Small intestine (tissue), 7 donors: ENCODE measurements around the gene CPZ. TPM values are rescaled to one million over a fixed set of nuclear protein-coding genes. Genes with fewer than 3 reads are reported as not detected.

ENCODE experiments used
- DNase-seq, 2 donors: peaks; one replicate each; pipeline versions ENCODE4 v3.0.0 to v3.0.0-alpha.2; 2013
- FAIRE-seq: peaks from 2 replicates; lab custom pipeline; 2012; peaks lifted over from hg19 to GRCh38; lab: Jason Lieb, UNC
- H3K27ac ChIP-seq, 3 donors: one replicate each; pipeline ENCODE4 v1.5.1; 2013; ENCODE audit warnings: low read length in 2 of 3, mild to moderate bottlenecking in 2 of 3, control low read depth in 1 of 3, inconsistent platforms in 1 of 3, low read depth in 1 of 3, moderate library complexity in 1 of 3
- H3K27me3 ChIP-seq, 3 donors: one replicate each; pipeline ENCODE4 v1.6.1; 2013; ENCODE audit warnings: low read length in 3 of 3, inconsistent platforms in 1 of 3; ENCODE audit not compliant: control insufficient read depth in 3 of 3, insufficient read depth in 3 of 3
- H3K36me3 ChIP-seq, 3 donors: one replicate each; pipeline ENCODE4 v1.6.1; 2013; ENCODE audit warnings: low read length in 3 of 3, inconsistent platforms in 1 of 3, low read depth in 1 of 3, mild to moderate bottlenecking in 1 of 3, moderate library complexity in 1 of 3; ENCODE audit not compliant: control insufficient read depth in 3 of 3, insufficient read depth in 2 of 3
- H3K4me1 ChIP-seq, 3 donors: one replicate each; pipeline ENCODE4 v1.6.1; 2013; ENCODE audit warnings: low read length in 2 of 3, inconsistent platforms in 1 of 3, low read depth in 1 of 3, mild to moderate bottlenecking in 1 of 3, moderate library complexity in 1 of 3; ENCODE audit not compliant: control insufficient read depth in 3 of 3, insufficient read depth in 2 of 3
- H3K4me3 ChIP-seq, 3 donors: one replicate each; pipeline ENCODE4 v1.5.1; 2013; ENCODE audit warnings: low read length in 3 of 3, control low read depth in 1 of 3, inconsistent platforms in 1 of 3, low read depth in 1 of 3, mild to moderate bottlenecking in 1 of 3, moderate library complexity in 1 of 3
- H3K9me3 ChIP-seq, 2 donors: one replicate each; pipeline ENCODE4 v1.6.1; 2013; ENCODE audit warnings: low read depth in 1 of 2, low read length in 1 of 2; ENCODE audit not compliant: control insufficient read depth in 2 of 2, insufficient read depth in 1 of 2
- WGBS, 3 donors: extraction: QIAGEN DNeasy Blood & Tissue Kit; methylation state at CpG; one replicate each; pipeline ENCODE4 v1.1.7; 2013; 5-methylcytosine and 5-hydroxymethylcytosine counted together
- polyA plus RNA-seq, 4 donors: library from polyadenylated mRNA; stranded (reverse) in 3 of 4; unstranded in 1 of 4; fragments of 200-250 nt in 3 of 4; fragments of 120-200 nt in 1 of 4; gene quantifications; one replicate each; pipeline versions ENCODE4 v1.2.1 to v1.2.3, GENCODE V29; 2013
- donor health status: healthy with polysubstance abuse.
- donor health status: control.
- donor health status: control.
- donor health status: Bipolar disorder and iron deficiency.
- donor health status: healthy.

The CPZ gene
- polyA plus RNA-seq, 4 donors: 0.27 to 3.8 (median 1.7) TPM; not detected in 1

GRCh38 chr4:8586671-8587468, 5.7 kb upstream of the CPZ start:
- FAIRE-seq (no peak), DNase-seq (no peak)
- 69 to 78% (median 77%) methylated on average over 35 to 37 of the region's 37 CpGs for WGBS, 3 donors
- Histone ChIP-seq H3K27ac (no peak overlapping the region), H3K4me1 (no peaks in the 10 kb centered on the region), H3K27me3 (peaks cover 2 to 13% (median 3%) of the 10 kb centered on the region in 3 donors), H3K36me3 (no peaks in the 10 kb centered on the region), H3K9me3 (no peaks in the 10 kb centered on the region), H3K4me3 (no peak overlapping the region)

DNA sequence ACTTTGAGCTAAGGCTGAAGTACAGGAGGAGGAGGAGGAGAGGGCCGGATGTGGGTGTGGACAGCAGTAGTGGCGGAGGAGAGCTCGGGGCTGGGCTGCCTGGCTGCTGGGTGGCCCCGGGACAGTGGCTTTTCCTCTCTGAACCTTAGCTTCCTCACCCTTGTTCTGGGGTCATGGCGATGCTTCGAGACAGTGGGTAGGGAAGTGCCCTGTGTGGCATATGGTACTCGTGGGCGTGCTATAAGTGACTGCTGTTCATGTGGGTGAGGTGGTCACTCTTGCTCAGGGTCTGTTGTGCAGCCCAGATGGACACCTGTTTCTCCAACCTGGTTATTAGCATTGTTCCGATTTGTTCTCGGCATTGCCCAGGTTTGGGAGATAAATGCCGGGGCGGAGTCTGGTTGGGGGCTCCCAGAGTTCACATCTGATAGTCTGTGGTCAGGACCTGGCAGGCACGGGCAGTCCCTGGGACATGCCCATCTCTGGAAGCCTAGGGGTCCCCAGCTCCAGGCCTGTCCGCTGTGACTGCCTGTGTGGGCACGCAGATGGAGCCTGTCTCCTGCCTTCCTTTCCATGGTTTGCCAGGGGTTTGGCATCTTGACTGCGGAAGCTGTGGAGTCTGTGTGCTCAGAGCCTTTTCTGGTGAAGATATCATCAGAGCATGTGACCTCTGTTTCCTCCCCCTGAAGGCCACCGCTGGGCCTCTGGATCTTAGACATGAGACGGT, 4.9 kb upstream of the CPZ start:
- WGBS, 3 donors: 71 to 78% (median 76%) methylated on average over 18 of the region's 18 CpGs
- Histone ChIP-seq H3K9me3 (no peaks in the 10 kb centered on the region), H3K27me3 (peaks cover 6 to 19% (median 7%) of the 10 kb centered on the region in 3 donors), H3K27ac (no peak overlapping the region), H3K36me3 (no peaks in the 10 kb centered on the region), H3K4me3 (no peak overlapping the region), H3K4me1 (no peaks in the 10 kb centered on the region)
- DNase-seq (no peak), FAIRE-seq (no peak)

GRCh38 chr4:8588196-8588470, 4.4 kb upstream of the CPZ start:
- H3K36me3 ChIP-seq: no peaks in the 10 kb centered on the region
- H3K4me1 ChIP-seq: no peaks in the 10 kb centered on the region
- H3K27ac ChIP-seq: no peak overlapping the region
- no peak for FAIRE-seq
- peaks cover 8 to 24% (median 9%) of the 10 kb centered on the region in 3 donors for H3K27me3 ChIP-seq
- no peaks in the 10 kb centered on the region for H3K9me3 ChIP-seq
- WGBS, 3 donors: 53 to 85% (median 80%) methylated on average over 2 of the region's 2 CpGs
- no peak for DNase-seq
- no peak overlapping the region for H3K4me3 ChIP-seq

GRCh38 chr4:8589336-8589735, 3.2 kb upstream of the CPZ start:
- Histone ChIP-seq H3K9me3 (no peaks in the 10 kb centered on the region), H3K27me3 (peaks cover 11 to 35% (median 20%) of the 10 kb centered on the region in 3 donors), H3K4me1 (no peaks in the 10 kb centered on the region), H3K4me3 (no peak overlapping the region), H3K36me3 (no peaks in the 10 kb centered on the region), H3K27ac (no peak overlapping the region)
- DNase-seq (no peak), FAIRE-seq (no peak)
- WGBS, 3 donors: 73 to 85% (median 79%) methylated on average over 10 of the region's 10 CpGs

DNA sequence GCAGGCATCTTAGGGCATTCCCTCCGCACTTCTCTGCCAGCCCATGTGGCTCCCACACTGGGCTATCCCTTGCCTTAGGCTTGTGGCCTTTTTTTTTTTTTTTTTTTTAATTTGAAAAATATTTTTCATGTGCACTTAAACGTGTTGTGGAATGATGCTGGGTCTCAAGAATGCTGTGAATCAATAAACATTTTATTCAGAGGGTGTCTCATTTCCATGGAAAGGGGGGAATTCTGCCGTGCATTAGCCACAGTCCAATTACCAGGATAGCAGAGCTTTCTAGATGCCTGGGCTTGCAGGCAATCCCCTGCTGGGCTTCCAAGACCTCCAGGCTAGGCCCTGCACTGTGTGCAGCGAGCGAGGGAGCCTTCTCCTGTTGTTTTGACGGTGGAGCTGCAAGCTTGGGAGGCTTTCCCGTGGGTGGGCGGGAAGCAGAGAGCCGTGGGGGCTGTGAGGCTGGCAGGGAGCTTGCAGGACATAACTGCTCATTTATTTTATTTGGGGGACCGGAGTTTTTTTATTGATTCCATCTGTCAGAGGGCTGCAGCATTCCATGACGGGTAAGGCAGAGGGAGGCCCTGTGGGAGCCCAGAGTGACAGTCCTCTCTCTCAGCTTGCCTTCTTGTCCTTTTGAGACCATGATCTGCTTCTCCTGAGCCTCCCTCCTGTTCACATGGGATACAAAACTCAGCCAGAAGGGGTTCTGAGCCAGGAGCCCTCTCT, 2.6 kb upstream of the CPZ start:
- DNase-seq: no peak
- no peak overlapping the region for H3K4me3 ChIP-seq
- H3K4me1 ChIP-seq: no peaks in the 10 kb centered on the region
- peaks cover 11 to 36% (median 21%) of the 10 kb centered on the region in 3 donors for H3K27me3 ChIP-seq
- FAIRE-seq: no peak
- WGBS, 3 donors: 47 to 54% (median 53%) methylated on average over 10 to 11 of the region's 11 CpGs
- no peaks in the 10 kb centered on the region for H3K36me3 ChIP-seq
- no peaks in the 10 kb centered on the region for H3K9me3 ChIP-seq
- H3K27ac ChIP-seq: no peak overlapping the region

DNA sequence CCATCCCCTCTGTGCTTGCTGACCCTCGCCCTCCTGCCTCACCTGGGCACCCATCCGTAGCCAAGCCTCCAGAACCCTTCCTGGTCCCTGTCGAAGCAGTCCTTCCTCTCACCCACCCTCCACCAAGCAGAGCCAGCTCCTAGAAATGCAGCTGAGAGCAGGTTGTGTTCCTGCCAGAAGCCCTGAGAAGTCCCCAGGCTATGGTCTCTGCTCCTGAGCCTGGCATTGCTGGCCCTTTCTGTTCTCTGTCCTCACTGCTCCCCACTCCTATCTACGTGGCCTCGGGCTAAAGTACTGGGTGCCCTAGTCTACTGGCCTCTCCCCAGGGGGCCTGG, 2.1 kb upstream of the CPZ start:
- WGBS, 3 donors: 63 to 74% (median 66%) methylated on average over 5 of the region's 5 CpGs
- Histone ChIP-seq H3K27ac (no peak overlapping the region), H3K4me3 (no peak overlapping the region), H3K4me1 (peaks cover 0 to 4% (median 0%) of the 10 kb centered on the region in 3 donors), H3K27me3 (peaks cover 11 to 36% (median 21%) of the 10 kb centered on the region in 3 donors), H3K36me3 (no peaks in the 10 kb centered on the region), H3K9me3 (no peaks in the 10 kb centered on the region)
- DNase-seq (no peak), FAIRE-seq (no peak)

- Histone ChIP-seq H3K27ac (no peak overlapping the region), H3K9me3 (no peaks in the 10 kb centered on the region), H3K36me3 (no peaks in the 10 kb centered on the region), H3K4me1 (peaks cover 0 to 4% (median 0%) of the 10 kb centered on the region in 3 donors), H3K4me3 (no peak overlapping the region), H3K27me3 (peaks cover 11 to 36% (median 21%) of the 10 kb centered on the region in 3 donors)
- no peak for DNase-seq
- FAIRE-seq: no peak
- WGBS, 3 donors: 55 to 77% (median 69%) methylated on average over 9 of the region's 9 CpGs
These were observed 1.5 kb upstream of the CPZ start for GRCh38 chr4:8591114-8591513.

DNA sequence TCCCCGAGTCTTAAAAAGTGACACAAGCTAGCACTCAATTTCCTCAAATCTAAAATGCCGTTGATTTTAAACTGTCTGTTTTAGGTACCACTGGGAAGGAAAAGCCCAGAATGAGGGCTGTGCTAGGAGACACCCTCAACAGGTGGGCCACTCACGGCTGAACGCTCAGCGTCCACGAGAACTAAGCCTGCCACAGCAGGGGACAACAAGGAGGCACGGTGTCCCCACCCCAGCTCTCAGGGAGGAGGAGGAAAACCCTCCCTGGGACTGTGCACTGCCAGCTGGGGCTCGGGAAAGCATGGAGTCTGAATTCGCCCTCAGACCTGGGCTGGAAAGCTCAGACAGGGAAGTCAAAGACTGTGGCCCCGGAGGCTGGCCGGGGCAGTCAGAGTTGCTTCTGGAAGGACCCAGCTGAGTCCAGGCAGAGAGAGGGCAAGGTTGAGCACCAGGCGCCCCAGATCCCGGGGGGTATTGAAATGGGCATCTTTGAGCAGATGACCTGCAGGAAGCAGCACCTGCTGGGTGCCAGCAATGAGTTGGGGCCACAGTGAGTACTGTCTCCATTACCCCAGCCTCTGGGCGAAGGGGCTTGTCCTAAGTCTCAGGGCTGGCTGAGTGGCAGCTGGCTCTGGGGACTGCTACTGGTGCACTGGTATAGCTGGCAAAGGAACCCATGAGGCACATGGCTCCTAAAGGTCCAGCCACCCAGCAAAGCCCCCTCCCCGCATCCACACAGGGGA, 769 bp upstream of the CPZ start:
- Histone ChIP-seq H3K9me3 (no peaks in the 10 kb centered on the region), H3K4me1 (peaks cover 0 to 4% (median 0%) of the 10 kb centered on the region in 3 donors), H3K4me3 (no peak overlapping the region), H3K36me3 (no peaks in the 10 kb centered on the region), H3K27ac (no peak overlapping the region), H3K27me3 (peaks cover 11 to 36% (median 21%) of the 10 kb centered on the region in 3 donors)
- 54 to 67% (median 56%) methylated on average over 14 to 15 of the region's 15 CpGs for WGBS, 3 donors
- FAIRE-seq (no peak), DNase-seq (no peak)
